T-helper 2 cell treated with Interferon-gamma antibody and Interleukin-4, amounts not matched to agents 100 ng/mL and 5 ng/mL, for 36 hours (primary cell): Measurements from ENCODE around the gene SART3. TPM values are rescaled to one million over a fixed set of nuclear protein-coding genes. Genes with fewer than 3 reads are reported as not detected.
"Not testable (repeated sequence)": the region's sequence is repeated elsewhere in the genome, so short reads cannot be mapped to it uniquely, and the experiment has no call there.

Source experiments
- intact Hi-C: fragments of 100-400 bp; cut with micrococcal nuclease; formaldehyde crosslinking; loops from one replicate; pipeline ENCODE4 v1.15.1; 2023
- total RNA-seq: library from RNA; stranded (reverse); gene quantifications from 2 replicates; pipeline ENCODE4 v1.2.3, GENCODE V29; 2022

Gene SART3
- total RNA-seq, 1 donor from 2014 or later = 78.3 TPM

GRCh38 chr12:108502922-108503321 lies 58.1 kb downstream of the SART3 start:
- intact Hi-C loops = no loop called here

GRCh38 chr12:108498136-108498535 lies 62.8 kb downstream of the SART3 start:
- intact Hi-C loops = no loop called here

- intact Hi-C loops = no loop called here
These were observed 65.0 kb downstream of the SART3 start for GRCh38 chr12:108495823-108496579.

- intact Hi-C loops = no loop called here
These were observed 65.9 kb downstream of the SART3 start for GRCh38 chr12:108495054-108495453.

GRCh38 chr12:108491256-108491655 lies 69.7 kb downstream of the SART3 start:
- intact Hi-C loops = no loop called here

GRCh38 chr12:108487029-108487428 lies 73.9 kb downstream of the SART3 start:
- intact Hi-C loops = not testable (repeated sequence)

- intact Hi-C loops = not testable (repeated sequence)
These were observed 75.6 kb downstream of the SART3 start for GRCh38 chr12:108485371-108485770.

- intact Hi-C loops = no loop called here
These were observed 76.1 kb downstream of the SART3 start for GRCh38 chr12:108484845-108485244.

GRCh38 chr12:108484431-108484830 lies 76.5 kb downstream of the SART3 start:
- intact Hi-C loops = no loop called here

- intact Hi-C loops = no loop called here
These were observed 77.5 kb downstream of the SART3 start for GRCh38 chr12:108483213-108484059.

GRCh38 chr12:108482717-108483212 lies 78.2 kb downstream of the SART3 start:
- intact Hi-C loops = no loop called here

GRCh38 chr12:108479364-108480070 lies 81.5 kb downstream of the SART3 start:
- intact Hi-C loops = no loop called here

GRCh38 chr12:108478611-108479206 lies 82.3 kb downstream of the SART3 start:
- intact Hi-C loops = no loop called here

- intact Hi-C loops = no loop called here
These were observed 83.1 kb downstream of the SART3 start for GRCh38 chr12:108477881-108478259.

- intact Hi-C loops = no loop called here
These were observed 83.7 kb downstream of the SART3 start for GRCh38 chr12:108477055-108477880.

- intact Hi-C loops = no loop called here
These were observed 85.6 kb downstream of the SART3 start for GRCh38 chr12:108475396-108475795.

GRCh38 chr12:108473400-108474055 lies 87.4 kb downstream of the SART3 start:
- intact Hi-C loops = no loop called here
